Left ventricle myocardium inferior (tissue), 1 donor: ENCODE measurements around the gene SRBD1. TPM values are rescaled to one million over a fixed set of nuclear protein-coding genes. Genes with fewer than 3 reads are reported as not detected.

ENCODE experiments used
- DNase-seq: peaks from one replicate; pipeline ENCODE4 v3.0.0-alpha.2; 2020
- H3K27ac ChIP-seq: fragments of 200-600 bp; replicated peaks from 2 replicates; pipeline ENCODE4 v1.8.0; 2021
- H3K27me3 ChIP-seq: fragments of 200-600 bp; 2 replicates; pipeline ENCODE4 v1.8.0; 2021; ENCODE audit warnings: low read depth
- H3K36me3 ChIP-seq: fragments of 200-600 bp; 2 replicates; pipeline ENCODE4 v1.8.0; 2021
- H3K4me1 ChIP-seq: fragments of 200-600 bp; 2 replicates; pipeline ENCODE4 v1.8.0; 2021
- H3K4me3 ChIP-seq: fragments of 200-600 bp; 2 replicates; pipeline ENCODE4 v1.8.0; 2021; ENCODE audit warnings: mild to moderate bottlenecking, moderate library complexity
- H3K9me3 ChIP-seq: fragments of 200-600 bp; replicated peaks from 2 replicates; pipeline ENCODE4 v1.8.0; 2021
- intact Hi-C: fragments of 100-400 bp; cut with micrococcal nuclease; formaldehyde crosslinking; loops from one replicate; pipeline ENCODE4 v1.11.0; 2022
- total RNA-seq: library from RNA; stranded (reverse); fragmentation: NEBNext Ultra II Directional; extraction: Animal tissue kit (Norgen Biotek cat#: 25700); gene quantifications from one replicate; pipeline ENCODE4 v1.2.1, GENCODE V29; 2021
- TF ChIP-seq, protein P1 (sequence below): fragments of 200-600 bp; IDR thresholded peaks from 2 replicates; pipeline ENCODE4 v1.8.0; 2021; ENCODE audit warnings: antibody characterized with exemption, mild to moderate bottlenecking, borderline replicate concordance
- donor health status: DM: no; HTN: yes; CAD: no; lungs with severe emphysema.

Gene SRBD1
- total RNA-seq, 1 donor from 2014 or later = 11.8 TPM

DNA sequence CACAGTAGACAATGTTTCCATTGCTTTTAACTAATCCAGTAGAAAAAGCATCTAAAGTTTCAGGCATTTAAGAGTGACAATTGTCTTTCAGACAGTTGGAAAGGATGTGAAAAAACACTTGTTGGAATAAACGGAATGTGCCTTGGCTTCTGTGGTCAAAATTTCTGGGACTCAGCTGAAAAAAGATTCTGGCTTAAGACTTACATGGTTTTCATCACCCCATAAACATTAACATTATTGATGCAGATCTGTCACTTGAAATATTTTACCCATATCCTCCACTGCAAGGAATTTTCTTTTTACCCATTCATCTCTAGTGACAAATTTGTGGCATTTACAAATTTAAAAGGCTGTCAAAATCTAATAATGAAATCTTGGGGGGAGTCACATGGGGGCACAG, 166.0 kb downstream of the SRBD1 start:
- H3K4me1 ChIP-seq = no peaks in the 10 kb centered on the region
- TF ChIP-seq, protein P1, sequence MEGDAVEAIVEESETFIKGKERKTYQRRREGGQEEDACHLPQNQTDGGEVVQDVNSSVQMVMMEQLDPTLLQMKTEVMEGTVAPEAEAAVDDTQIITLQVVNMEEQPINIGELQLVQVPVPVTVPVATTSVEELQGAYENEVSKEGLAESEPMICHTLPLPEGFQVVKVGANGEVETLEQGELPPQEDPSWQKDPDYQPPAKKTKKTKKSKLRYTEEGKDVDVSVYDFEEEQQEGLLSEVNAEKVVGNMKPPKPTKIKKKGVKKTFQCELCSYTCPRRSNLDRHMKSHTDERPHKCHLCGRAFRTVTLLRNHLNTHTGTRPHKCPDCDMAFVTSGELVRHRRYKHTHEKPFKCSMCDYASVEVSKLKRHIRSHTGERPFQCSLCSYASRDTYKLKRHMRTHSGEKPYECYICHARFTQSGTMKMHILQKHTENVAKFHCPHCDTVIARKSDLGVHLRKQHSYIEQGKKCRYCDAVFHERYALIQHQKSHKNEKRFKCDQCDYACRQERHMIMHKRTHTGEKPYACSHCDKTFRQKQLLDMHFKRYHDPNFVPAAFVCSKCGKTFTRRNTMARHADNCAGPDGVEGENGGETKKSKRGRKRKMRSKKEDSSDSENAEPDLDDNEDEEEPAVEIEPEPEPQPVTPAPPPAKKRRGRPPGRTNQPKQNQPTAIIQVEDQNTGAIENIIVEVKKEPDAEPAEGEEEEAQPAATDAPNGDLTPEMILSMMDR = no peak
- no peaks in the 10 kb centered on the region for H3K27me3 ChIP-seq
- intact Hi-C loops = no loop called here
- no peaks in the 10 kb centered on the region for H3K9me3 ChIP-seq
- H3K27ac ChIP-seq = no peak overlapping the region
- H3K36me3 ChIP-seq = no peaks in the 10 kb centered on the region
- H3K4me3 ChIP-seq = no peak overlapping the region
- DNase-seq = no peak

DNA sequence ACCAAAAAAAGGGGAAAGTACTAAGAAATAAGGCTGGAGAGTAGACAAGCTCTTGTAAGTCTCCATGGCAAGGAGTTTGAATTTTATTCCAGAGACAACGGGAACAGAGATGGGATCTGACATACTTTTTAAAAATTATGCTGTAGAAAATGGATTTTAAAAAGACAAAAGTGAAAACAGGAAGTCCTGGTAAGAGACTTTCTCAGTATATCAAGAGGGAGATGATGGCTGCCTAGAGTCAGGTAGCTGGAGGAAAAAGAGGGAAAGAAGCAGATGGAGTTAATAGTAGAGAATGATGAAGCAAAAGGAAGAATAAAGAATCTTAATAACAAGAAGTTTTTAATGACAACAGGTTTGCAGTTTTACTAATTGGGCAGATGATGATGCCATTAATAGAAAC, 168.1 kb downstream of the SRBD1 start:
- no peak overlapping the region for H3K4me3 ChIP-seq
- H3K9me3 ChIP-seq = no peaks in the 10 kb centered on the region
- intact Hi-C loops = no loop called here
- no peak overlapping the region for H3K27ac ChIP-seq
- no peaks in the 10 kb centered on the region for H3K4me1 ChIP-seq
- no peaks in the 10 kb centered on the region for H3K36me3 ChIP-seq
- TF ChIP-seq, protein P1 = no peak
- no peak for DNase-seq
- no peaks in the 10 kb centered on the region for H3K27me3 ChIP-seq

DNA sequence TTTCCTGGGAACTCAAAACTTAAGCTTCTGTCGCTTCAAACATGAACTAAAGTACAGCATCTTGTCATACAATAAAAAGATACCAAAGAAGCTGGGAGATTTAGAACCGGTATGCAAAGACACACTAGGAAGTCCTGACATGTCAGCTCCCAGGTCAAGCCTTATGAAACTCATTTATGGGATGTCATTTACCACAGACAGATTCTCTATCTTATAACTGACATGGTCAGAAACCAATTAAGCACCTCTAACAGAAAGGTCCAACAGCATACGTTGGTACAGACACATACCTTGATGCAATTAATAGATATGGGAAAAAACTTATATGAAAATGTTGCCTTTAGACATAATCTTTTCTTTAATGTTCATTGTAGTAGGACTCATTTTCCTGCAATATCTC, 169.0 kb downstream of the SRBD1 start:
- TF ChIP-seq, protein P1 = no peak
- no peaks in the 10 kb centered on the region for H3K9me3 ChIP-seq
- H3K4me3 ChIP-seq = no peak overlapping the region
- DNase-seq = no peak
- intact Hi-C loops = no loop called here
- no peak overlapping the region for H3K27ac ChIP-seq
- H3K4me1 ChIP-seq = no peaks in the 10 kb centered on the region
- no peaks in the 10 kb centered on the region for H3K36me3 ChIP-seq
- H3K27me3 ChIP-seq = no peaks in the 10 kb centered on the region

DNA sequence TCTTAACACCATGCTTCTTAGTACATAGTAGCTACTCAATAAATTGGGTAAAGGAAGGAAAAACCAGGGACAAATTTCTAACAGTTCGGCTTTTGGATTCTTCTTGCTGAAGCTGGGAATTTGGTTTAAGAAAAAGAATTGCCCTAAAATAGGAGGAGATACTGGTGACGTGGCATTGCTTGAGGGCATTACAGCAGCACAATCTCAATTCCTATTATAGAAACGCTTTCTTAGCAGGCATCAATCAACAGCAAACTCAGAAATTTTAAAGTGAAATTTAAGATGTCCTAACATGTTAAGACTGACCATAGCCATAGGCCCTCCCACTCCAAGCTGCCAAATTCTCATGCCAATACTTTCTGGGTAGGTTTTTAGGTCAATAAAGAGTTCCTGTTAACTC, 169.5 kb downstream of the SRBD1 start:
- H3K9me3 ChIP-seq = no peaks in the 10 kb centered on the region
- intact Hi-C loops = no loop called here
- no peaks in the 10 kb centered on the region for H3K4me1 ChIP-seq
- no peaks in the 10 kb centered on the region for H3K36me3 ChIP-seq
- H3K4me3 ChIP-seq = no peak overlapping the region
- H3K27ac ChIP-seq = no peak overlapping the region
- TF ChIP-seq, protein P1 = no peak
- no peaks in the 10 kb centered on the region for H3K27me3 ChIP-seq
- DNase-seq = no peak

DNA sequence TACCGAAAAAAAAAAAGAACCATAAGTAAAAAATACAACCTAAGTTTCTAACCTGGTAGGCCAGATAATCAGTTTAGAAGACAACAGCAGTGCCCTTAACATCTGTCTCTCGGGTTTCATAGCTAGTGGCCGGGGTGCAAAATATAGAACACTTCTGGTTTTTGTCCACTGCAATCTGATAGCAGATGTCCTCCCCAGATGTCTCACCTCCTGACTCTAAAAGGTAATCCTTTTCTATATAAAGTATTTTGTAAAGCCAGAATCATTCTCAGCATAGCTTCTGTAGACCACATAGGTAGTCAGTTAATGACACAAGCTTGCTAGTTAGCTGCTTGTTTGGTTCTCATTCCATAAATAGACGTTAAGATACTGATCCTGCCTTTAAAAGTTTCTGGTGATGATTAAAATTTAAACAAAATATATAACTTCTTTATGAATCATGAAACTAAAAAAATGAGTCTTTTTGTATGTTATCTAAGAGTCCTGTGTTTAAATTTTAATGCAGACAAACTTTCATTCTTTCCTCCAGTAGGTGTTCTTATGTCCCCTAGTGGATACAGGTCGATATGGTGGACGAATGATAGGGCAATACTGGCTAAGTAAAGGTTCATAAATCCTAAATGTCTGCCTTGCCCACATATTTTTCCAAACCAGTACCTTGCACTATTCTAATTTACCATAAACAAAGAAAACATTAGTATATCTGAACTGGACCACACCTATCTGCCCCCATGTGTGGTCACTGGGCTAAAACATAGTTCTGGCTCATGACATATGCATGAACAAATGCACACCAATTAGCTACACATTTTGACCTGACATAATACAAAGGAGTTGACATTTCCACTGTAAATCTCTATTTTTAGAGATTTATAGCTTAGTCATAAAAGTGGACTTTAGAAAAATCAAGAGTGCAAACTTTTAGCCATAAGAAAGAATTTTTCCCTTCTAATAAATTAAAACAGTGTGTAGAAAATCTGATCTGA, 171.0 kb downstream of the SRBD1 start:
- Histone ChIP-seq H3K27me3 (no peaks in the 10 kb centered on the region), H3K36me3 (no peaks in the 10 kb centered on the region), H3K27ac (no peak overlapping the region), H3K4me1 (no peaks in the 10 kb centered on the region), H3K9me3 (no peaks in the 10 kb centered on the region), H3K4me3 (no peak overlapping the region)
- intact Hi-C loops = no loop called here
- TF ChIP-seq, protein P1 = no peak
- DNase-seq = no peak
